NCI-H1417 (cell line): Measurements from ENCODE around the gene ARHGEF17.
A peak's percentile ranks its signal among the peaks of the same experiment; 100 is the strongest.

Experiments used
- DNase-seq, 3 experiments: peaks; one replicate each; lab custom pipeline; 2025; lab: John Stamatoyannopoulos, UW

ARHGEF17 gene

DNA sequence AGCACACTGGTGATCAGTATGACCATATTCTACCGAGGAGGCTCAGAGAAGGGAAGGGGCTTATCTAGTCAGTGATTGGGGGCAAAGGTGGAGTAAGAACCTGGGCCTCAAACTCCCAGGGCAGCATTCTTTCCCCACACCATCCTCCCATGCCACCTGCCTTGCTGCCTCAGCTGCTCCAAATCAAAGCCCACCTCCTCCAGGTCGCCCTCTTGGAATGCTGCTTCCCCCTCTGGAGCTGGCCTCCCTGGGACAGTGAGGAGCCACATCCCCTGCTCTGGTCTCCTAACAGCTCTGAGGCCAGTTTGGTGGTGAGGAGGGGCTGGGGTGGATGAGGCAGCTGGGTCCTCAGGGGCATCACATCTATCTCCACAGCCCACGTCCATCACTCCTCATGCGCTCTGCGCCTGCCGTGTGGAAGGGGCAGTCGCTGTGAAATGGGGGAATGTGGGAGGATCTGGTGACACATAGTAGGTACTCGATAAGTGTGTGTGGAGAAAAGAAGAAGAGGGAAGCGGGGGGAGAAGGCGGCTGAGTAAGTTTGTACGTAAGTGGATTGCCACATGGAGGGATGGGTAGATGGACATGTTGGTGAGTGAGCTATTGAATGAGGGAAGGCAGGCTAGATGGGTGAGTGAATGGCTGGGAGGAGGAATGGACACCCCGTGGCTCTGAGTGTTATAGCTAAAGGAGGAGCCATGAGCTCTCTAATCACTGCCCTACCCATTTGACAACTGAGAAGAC is 16.1 kb upstream of the ARHGEF17 start:
- no peak for DNase-seq

DNA sequence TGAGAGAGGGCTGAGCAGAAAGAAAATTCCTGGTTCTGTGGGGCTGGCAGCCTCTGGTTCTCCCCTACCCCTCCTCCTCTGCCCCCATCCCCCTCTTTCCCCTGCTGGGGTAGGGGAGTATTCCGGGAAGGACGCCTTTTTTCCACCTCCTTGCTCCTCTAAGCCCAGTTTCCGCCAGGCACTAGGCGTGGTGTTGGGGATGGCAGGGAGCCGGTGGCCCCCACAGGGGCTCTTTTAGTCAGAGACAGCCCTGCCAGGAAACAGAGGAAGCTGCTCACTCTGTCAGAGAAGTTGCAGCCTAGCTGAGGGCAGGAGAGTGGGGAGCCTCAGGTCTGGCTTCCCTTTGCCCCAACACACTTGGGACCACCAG is 15.6 kb upstream of the ARHGEF17 start:
- DNase-seq: no peak

GRCh38 chr11:73293356-73293936 is 14.6 kb upstream of the ARHGEF17 start:
- no peak for DNase-seq

GRCh38 chr11:73294604-73295003 is 13.5 kb upstream of the ARHGEF17 start:
- DNase-seq: no peak

DNA sequence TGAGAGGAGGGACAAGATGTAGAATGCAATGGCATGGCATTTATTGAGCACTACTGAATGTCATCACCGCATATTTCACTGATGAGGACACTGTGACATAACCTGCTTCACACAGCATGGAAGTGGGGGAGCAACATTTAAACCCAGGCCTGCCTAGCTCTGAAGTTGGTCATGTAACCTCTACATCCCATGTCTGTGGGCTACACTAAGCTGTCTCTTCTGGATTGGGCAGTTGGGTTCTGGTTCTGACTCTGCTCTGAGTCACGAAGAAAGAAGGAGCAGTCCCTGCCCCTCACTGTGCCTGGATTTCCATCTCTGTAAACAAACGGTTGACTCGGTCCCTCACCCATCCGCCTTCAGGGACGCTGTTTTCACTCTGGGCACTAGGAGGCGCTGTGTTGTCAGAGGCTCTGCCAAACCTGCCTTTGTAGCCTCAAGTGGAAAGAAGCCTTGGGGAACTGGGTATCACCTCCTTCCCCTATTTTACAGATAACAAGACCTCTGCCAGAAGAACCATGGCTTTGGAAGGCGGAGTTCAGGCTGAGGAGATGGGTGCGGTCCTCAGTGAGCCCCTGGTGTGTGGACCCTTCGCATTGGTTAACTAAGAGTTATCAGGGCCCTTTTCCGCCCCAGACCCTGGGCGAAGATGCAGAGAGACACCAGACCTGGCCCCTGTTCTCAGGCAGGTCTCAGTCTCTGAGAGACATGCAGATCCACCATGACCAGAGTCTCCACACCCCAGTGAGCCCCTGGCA is 12.7 kb upstream of the ARHGEF17 start:
- DNase-seq: peak; percentile 16 to 75 (median 55)

DNA sequence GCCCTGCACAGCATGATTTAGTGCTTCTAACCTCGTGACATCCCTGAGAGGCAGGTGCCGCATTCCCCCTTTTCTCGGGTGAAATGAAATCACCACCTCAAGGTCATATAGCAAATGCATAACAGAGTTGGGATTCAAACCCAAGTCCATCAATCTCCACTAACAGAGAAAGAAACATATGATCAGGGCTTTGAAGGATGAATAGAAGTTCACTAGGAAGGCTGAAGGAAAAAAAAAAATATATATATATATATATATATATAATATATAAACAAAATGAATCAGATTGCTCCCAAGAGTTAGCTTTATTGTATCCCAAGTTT is 12.1 kb upstream of the ARHGEF17 start:
- DNase-seq: no peak

DNA sequence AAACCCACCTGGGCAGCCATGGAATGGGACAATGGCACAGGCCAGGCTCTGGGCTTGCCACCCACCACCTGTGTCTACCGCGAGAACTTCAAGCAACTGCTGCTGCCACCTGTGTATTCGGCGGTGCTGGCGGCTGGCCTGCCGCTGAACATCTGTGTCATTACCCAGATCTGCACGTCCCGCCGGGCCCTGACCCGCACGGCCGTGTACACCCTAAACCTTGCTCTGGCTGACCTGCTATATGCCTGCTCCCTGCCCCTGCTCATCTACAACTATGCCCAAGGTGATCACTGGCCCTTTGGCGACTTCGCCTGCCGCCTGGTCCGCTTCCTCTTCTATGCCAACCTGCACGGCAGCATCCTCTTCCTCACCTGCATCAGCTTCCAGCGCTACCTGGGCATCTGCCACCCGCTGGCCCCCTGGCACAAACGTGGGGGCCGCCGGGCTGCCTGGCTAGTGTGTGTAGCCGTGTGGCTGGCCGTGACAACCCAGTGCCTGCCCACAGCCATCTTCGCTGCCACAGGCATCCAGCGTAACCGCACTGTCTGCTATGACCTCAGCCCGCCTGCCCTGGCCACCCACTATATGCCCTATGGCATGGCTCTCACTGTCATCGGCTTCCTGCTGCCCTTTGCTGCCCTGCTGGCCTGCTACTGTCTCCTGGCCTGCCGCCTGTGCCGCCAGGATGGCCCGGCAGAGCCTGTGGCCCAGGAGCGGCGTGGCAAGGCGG is 11.4 kb upstream of the ARHGEF17 start:
- no peak for DNase-seq

DNA sequence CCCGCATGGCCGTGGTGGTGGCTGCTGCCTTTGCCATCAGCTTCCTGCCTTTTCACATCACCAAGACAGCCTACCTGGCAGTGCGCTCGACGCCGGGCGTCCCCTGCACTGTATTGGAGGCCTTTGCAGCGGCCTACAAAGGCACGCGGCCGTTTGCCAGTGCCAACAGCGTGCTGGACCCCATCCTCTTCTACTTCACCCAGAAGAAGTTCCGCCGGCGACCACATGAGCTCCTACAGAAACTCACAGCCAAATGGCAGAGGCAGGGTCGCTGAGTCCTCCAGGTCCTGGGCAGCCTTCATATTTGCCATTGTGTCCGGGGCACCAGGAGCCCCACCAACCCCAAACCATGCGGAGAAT is 10.9 kb upstream of the ARHGEF17 start:
- DNase-seq: no peak

- DNase-seq: no peak
Observed at GRCh38 chr11:73297702-73298101, 10.4 kb upstream of the ARHGEF17 start.

- DNase-seq: no peak
Observed at GRCh38 chr11:73298233-73298632, 9.8 kb upstream of the ARHGEF17 start.

- no peak for DNase-seq
Observed at GRCh38 chr11:73299751-73300150, 8.3 kb upstream of the ARHGEF17 start.

DNA sequence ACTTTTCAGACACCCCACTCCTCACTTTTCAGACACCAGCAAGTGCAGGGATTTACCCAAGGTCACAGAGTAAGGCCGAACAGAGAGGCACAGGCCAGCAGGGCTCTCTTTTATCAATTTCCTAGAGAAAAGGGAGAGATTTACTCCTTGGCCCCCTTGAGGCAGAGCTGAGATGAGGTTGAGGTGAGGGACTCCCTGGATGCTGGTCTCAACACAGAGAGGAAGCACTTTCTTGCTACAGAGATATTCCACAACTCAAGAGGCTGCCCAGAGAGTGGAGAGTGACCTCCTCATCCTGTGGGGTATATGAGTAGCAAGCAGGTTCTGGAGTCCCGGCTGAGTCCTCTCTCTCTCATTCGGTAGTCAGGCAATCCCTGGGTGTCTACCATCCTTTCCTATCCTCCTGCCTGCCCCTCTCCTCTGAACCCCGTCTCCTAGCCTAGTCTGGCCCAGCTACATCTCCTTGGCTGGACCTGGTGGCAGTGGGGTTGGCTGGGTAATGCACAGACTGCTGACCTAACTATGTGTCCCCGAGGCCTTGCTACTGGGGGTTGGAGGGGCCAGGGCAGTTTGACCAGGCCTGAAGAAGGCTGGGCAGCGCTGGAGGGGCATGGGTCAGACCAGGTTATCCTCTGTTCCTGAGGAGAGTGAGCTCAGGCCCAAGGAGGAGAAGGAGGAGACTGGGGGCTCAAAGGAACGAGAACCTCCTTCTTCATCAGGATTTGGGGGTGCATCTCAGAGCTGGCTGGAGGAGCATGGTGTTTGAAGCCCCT is 1.8 kb upstream of the ARHGEF17 start:
- DNase-seq: no peak

DNA sequence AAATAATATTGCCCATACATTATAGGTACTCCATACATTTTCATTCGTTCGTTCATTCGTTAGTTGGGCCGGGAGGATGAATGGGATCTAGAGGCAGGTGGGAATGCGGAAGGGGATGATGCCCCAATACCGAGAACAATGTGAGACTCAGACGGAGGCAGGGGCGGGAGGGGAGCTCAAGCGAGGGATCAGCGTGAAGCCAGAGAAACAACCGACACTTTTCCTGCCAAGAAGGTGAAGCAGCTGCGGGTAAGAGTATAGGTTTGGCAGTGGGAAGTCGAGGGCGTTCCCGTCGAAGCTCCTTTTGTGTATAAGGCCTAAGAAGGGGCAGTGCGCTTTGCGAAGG is 1.1 kb upstream of the ARHGEF17 start:
- DNase-seq: no peak

- DNase-seq: peak; percentile 96 to 99 (median 98)
Observed at GRCh38 chr11:73307323-73308002, 613 bp upstream of the ARHGEF17 start.

GRCh38 chr11:73308961-73309919 is 1.2 kb downstream of the ARHGEF17 start:
- peak in 1 of 3 experiments; percentile 14 for DNase-seq

DNA sequence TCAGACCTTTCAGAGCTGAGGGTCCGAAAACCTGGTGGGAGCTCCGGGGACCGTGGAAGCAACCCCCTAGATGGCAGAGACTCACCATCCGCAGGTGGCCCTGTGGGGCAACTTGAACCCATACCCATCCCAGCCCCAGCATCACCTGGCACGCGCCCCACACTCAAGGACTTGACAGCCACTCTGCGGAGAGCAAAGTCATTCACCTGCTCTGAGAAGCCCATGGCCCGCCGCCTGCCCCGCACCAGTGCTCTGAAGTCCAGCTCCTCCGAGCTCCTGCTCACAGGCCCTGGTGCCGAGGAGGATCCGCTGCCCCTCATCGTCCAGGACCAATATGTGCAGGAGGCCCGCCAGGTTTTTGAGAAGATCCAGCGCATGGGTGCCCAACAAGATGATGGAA is 2.0 kb downstream of the ARHGEF17 start:
- DNase-seq: no peak

DNA sequence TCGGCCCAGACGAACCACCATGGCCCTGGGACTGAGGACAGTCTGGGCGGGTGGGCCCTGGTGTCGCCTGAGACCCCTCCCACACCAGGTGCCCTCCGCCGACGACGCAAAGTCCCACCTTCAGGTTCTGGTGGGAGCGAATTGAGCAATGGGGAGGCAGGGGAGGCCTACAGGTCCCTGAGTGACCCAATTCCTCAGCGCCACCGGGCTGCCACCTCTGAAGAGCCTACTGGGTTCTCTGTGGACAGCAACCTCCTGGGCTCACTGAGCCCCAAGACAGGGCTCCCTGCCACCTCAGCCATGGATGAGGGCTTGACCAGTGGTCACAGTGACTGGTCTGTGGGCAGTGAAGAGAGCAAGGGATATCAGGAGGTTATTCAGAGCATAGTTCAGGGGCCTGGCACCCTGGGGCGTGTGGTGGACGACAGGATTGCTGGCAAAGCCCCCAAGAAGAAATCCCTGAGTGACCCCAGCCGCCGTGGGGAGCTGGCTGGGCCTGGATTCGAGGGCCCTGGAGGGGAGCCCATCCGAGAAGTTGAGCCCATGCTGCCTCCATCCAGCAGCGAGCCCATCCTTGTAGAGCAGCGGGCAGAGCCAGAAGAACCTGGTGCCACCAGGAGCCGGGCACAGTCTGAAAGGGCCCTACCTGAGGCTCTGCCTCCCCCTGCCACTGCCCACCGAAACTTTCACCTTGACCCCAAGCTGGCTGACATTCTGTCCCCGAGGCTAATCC is 2.8 kb downstream of the ARHGEF17 start:
- DNase-seq: no peak

DNA sequence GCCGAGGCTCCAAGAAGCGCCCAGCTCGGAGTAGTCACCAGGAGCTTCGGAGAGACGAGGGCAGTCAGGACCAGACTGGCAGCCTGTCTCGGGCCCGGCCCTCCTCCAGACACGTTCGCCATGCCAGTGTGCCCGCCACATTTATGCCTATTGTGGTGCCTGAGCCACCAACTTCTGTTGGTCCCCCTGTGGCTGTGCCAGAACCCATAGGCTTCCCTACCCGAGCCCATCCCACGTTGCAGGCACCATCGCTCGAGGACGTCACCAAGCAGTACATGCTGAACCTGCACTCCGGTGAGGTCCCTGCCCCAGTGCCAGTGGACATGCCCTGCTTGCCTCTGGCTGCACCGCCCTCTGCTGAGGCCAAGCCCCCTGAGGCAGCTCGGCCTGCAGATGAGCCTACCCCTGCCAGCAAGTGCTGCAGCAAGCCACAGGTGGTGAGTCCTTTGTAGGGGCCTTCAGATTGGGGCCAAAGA is 3.4 kb downstream of the ARHGEF17 start:
- no peak for DNase-seq

GRCh38 chr11:73312036-73312435 is 4.0 kb downstream of the ARHGEF17 start:
- no peak for DNase-seq
